Activated gamma-delta T cell treated with anti-CD3 and anti-CD28 coated beads, Interleukin-2, amount 50 U/mL, for 16 hours (primary cell): ENCODE data around the gene LUC7L3.
"Not testable (repeated sequence)": the region's sequence is repeated elsewhere in the genome, so short reads cannot be mapped to it uniquely, and the experiment has no call there.

Experiments used
- DNase-seq: peaks from one replicate; pipeline ENCODE4 v3.0.0-alpha.2; 2020; ENCODE audit warnings: low read depth

Gene LUC7L3

GRCh38 chr17:50708050-50709000, 11.1 kb upstream of the LUC7L3 start:
- no peak for DNase-seq

GRCh38 chr17:50709053-50709452, 10.3 kb upstream of the LUC7L3 start:
- not testable (repeated sequence) for DNase-seq

- no peak for DNase-seq
These were observed 9.4 kb upstream of the LUC7L3 start for GRCh38 chr17:50710025-50710424.

- DNase-seq, result no peak
These were observed 8.8 kb upstream of the LUC7L3 start for GRCh38 chr17:50710650-50711049.

DNA sequence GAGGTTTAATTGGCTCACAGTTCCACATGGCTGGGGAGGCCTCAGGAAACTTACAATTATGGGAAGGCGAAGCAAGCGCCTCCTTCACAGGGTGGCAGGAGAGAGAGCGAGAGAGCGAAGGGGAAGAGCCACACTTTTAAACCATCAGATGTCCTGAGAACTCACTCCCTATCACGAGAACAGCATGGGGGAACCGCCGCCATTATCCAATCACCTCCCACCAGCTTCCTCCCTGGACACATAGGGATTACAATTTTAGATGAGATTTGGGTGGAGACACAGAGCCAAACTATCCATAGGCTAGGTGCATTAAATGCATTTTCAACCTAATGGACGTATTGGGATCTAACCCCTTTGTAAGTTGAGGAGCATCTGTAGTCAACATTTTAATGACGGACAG, 6.8 kb upstream of the LUC7L3 start:
- no peak for DNase-seq

- DNase-seq, result no peak
These were observed 3.9 kb upstream of the LUC7L3 start for GRCh38 chr17:50715471-50715870.

- no peak for DNase-seq
These were observed 756 bp downstream of the LUC7L3 start for GRCh38 chr17:50719924-50720794.

DNA sequence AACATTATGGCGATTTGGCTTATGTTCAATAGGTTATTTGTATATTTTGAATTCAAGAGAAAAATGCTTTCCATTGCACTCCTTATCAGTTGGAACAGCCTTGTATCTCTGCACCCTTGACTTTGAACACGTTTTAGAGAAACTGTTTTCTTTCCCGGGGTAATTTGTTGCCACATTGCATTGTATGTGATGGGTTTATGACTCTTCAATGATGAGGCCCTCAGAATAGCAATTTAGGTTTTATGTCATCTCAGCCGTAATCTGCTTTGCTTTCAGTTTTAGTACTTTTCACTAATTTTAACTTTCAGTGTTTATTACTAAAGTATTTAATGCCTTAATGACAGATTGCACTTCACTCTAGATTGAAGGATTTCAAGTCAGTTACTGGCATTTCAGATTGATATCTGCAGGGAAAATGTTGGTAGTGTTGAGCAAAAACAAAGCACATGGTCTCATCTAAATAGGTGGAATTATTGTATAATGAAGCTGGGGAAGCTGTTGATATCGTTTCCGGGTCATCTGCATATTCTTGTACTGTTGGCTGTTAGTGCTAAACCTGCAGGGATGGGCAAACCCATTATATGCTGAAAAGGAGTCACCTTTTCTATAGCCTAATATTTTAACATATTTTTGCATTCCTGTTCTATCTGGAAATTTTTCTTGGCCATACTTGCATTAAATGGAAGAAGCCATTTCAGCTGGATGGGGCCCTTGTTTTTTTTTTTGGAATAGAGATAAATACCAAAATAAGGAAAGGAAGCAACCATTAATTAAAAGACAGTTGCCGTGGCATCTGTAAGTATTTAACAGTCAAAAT, 2.0 kb downstream of the LUC7L3 start:
- no peak for DNase-seq

DNA sequence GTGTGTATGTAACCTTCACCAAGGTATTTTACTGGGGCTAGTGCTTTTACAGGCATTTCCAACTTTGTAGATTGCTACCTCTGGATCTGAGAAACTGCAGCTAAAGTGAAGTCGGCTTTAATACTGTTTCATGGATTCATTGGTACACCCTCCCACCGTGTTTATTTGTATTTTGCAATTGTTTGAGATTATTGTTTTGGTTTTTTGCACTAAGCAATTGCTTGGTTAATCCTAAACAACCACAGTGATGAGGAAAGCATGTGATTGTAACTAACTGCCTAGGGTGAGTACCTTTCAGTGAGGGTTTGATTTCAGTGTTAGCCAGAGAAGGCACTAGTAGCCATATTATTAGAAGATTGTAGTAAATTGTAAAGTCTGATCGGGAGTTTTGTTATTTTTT, 3.3 kb downstream of the LUC7L3 start:
- DNase-seq, result no peak

DNA sequence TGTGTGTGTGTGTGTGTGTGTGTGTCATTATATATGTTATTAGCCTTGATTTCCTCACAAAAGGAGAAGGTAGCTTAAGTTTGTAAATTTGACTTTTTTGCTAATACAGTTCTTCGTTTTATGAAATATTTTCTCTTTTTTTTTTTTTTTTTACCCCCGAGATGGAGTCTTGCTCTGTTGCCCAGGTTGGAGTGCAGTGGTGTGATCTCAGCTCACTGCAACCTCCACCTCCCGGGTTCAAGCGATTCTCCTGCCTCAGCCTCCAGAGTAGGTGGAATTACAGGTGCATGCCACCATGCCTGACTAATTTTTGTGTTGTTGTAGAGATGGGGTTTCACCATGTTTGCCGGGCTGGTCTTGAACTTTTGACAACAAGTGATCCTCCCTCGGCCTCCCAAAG, 5.2 kb downstream of the LUC7L3 start:
- not testable (repeated sequence) for DNase-seq

GRCh38 chr17:50725769-50726655, 6.6 kb downstream of the LUC7L3 start:
- DNase-seq, result no peak

DNA sequence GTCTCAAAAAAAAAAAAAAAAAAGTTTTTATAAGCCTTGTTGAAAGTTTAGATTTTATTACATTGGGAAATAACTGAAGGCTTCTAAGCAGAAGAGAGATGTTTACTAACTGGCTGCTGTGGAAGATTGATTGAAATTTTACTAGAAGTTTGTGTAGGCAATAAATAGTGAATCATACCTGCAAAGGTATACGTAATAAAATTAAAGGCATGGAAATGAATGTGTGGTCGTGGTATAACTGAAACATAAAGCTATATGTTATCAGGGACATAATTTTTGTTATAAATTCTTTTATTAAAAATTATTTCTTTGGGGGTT, 8.7 kb downstream of the LUC7L3 start:
- no peak for DNase-seq

DNA sequence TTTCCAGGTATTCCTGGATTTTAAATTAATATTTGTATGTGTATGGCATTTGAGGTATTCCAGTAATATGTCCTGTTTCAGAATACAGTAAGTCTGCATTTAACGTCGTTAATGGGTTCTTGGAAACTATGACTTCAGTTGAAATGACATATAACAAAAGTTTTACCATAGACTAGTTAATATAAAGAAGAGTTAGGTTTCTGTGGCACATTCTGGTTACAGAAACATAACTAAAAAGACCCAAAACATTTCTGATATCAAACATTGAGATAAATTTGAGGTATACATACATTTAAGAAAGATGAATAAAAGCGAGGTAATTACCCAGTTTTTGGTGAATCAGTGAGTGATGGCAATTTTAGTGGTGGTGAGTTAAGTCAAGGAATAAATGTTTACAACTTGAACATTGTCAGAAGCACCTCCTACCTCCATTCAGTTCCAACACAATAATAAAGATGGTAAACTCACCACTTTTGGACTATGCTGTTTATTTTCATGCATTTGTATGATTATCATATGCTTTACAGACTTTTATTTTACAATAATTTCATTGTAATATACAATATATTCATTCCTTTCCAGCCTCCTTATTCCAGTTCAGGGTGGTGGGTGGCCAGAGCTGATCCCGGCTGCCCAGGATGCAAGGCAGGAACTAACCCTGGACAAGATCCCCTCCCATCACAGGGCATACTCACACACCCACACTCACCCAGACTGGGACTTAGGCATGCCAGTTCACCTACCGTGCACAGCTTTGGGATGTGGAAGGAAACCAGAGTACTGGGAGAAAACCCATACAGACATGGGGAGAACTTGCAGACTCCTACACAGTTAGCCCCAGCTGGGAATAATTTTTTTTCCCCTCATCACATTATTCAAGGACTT, 9.7 kb downstream of the LUC7L3 start:
- no peak for DNase-seq

DNA sequence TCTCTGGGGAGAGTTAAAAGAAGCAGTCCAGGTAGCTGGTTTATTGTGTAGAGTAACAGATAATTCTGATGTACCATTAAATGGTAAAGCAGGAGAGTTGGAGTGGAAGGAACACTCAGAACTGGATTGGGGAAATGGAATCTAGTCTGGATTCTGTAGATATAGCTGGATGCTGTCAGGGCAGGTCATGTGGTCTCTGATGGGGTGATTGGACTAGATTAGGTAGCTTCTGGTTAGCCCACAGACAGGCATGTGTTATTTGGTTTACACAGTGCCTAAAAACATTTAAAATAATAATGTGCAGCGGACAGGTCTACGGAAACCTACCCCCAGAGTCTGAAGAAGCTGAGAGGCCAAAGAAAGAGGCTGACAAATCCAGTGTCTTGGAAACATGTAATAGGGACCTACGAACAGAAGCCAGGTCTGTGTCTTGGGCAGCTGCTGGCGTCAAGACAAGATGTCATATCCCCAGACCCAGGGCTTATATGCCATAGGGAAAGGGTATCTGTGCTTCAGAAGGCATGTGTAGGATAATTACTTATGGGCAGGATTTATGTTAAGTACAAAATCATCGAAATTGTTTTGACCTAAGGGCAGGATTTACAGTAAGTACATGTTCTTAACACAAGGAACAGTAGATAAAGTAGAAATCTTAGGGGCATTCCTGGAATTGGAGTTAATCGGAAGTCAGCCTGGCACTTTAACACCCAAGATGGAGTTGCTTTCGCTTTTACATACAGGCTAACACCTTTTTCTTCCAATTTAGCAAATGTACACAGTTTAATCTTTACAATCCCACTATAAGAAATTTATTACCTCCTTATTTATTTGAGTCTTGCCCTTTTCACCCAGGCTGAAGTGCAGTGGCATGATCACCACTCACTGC, 12.4 kb downstream of the LUC7L3 start:
- DNase-seq, result no peak

GRCh38 chr17:50735287-50735686, 15.9 kb downstream of the LUC7L3 start:
- DNase-seq, result no peak

DNA sequence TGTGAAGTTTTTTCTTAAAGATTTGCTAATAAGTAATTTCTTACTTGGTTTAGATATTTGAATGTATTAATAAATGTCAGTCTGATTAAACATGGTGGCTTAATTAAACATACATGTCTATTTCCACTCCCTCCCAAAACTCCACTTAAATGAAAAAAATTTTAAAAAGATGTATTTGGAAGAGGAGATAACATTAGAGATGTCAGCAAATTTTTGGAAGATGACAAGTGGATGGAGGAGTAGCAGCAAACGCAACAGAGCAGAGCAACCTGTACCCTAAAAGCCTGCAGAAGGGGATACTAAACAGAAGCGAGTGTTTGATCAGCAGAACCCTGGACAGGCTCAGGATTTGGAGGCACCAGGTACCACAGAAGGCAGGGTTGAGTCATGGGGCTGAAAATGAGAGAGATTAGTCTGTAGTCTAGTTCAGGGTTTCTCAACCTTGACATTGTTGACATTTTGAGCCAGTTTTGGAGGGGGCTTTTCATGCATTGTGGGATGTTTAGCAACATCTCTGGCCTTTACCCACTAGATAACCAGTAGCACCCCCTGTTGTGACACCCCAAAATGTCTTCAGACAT, 17.8 kb downstream of the LUC7L3 start:
- DNase-seq, result no peak

DNA sequence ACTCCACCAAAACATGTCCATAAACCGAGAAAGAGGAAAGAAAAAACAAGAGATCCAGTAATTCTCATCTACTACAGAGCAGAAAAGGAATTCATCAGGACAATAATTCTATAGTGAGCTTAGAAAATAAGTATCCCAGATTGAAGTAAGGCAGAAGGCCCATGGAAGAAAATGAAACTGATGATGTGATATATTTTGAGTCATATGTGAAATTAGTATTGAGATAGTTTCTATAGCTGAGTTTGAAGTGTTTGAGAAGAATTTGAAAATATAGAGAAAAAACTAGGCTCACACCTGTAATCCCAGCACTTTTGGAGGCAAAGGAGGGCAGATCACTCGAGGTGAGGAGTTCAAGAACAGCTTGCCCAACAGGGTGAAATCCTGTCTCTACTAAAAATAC, 19.7 kb downstream of the LUC7L3 start:
- DNase-seq, result no peak

- no peak for DNase-seq
These were observed 26.2 kb downstream of the LUC7L3 start for GRCh38 chr17:50745631-50746030.

DNA sequence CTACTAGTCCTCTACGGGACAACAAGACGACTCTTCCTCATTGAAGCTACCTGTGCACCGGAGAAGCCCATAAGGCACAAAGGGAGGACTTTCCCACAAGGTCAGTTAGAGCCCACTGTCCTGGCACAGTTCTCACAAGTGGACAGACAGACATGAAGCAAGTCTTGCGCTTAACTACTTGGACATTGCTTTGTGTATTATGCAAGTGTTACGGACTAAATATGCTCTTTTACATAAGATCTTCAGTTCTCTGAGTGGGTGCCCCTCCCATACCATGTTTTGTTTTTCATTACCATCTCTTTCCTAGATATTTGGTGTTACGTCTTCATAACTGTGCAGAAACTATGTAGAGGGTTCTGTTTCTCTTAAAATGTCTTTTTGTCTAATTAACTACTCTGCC, 29.8 kb downstream of the LUC7L3 start:
- no peak for DNase-seq
